H1 (cell line): ENCODE results near the gene CTDP1. TPM values are rescaled to one million over a fixed set of nuclear protein-coding genes. Genes with fewer than 3 reads are reported as not detected.

Experiments
- CTCF ChIA-PET: fragments of 300-600 bp; sonication (Branson Sonifier 250); formaldehyde crosslinking; loops from one replicate; lab custom pipeline; 2021; ENCODE audit not compliant: partially characterized antibody; lab: Charles Lee
- POLR2A ChIA-PET: fragments of 300-600 bp; sonication (Branson Sonifier 250); formaldehyde crosslinking; loops from one replicate; lab custom pipeline; 2021; ENCODE audit warnings: inconsistent platforms; ENCODE audit not compliant: partially characterized antibody; lab: Charles Lee
- DNase-seq, 2 experiments: peaks; one replicate each; pipeline versions ENCODE4 v3.0.0 to v3.0.0-alpha.2; 2010 to 2022; ENCODE audit warnings: low spot score in 2 of 2, low read depth in 1 of 2, mixed read lengths in 1 of 2
- FAIRE-seq: peaks from 2 replicates; lab custom pipeline; 2011; peaks lifted over from hg19 to GRCh38; lab: Jason Lieb, UNC
- H2AFZ ChIP-seq: 2 replicates; pipeline ENCODE4 v1.8.1; 2012; ENCODE audit warnings: low read length, inconsistent platforms
- H2AK5ac ChIP-seq: 2 replicates; pipeline ENCODE4 v1.6.1; 2013; ENCODE audit warnings: low read depth, low read length
- H2BK120ac ChIP-seq: replicated peaks from 2 replicates; pipeline ENCODE3; 2013; ENCODE audit warnings: low read depth, low read length, inconsistent platforms
- H2BK12ac ChIP-seq: 2 replicates; pipeline ENCODE4 v1.6.1; 2013; ENCODE audit warnings: low read depth, low read length
- H2BK15ac ChIP-seq: 2 replicates; pipeline ENCODE4 v1.6.1; 2013; ENCODE audit warnings: low read length
- H2BK20ac ChIP-seq: 2 replicates; pipeline ENCODE4 v1.6.1; 2013; ENCODE audit warnings: low read length
- H2BK5ac ChIP-seq: 2 replicates; pipeline ENCODE4 v1.6.1; 2013; ENCODE audit warnings: low read depth, low read length
- H3K14ac ChIP-seq: 2 replicates; pipeline ENCODE4 v1.6.1; 2013; ENCODE audit warnings: inconsistent platforms; ENCODE audit not compliant: insufficient read length
- H3K18ac ChIP-seq: 2 replicates; pipeline ENCODE4 v1.6.1; 2013; ENCODE audit warnings: low read length; ENCODE audit errors: extremely low read depth
- H3K23ac ChIP-seq: 2 replicates; pipeline ENCODE4 v1.6.1; 2013; ENCODE audit warnings: inconsistent platforms; ENCODE audit not compliant: insufficient read length
- H3K23me2 ChIP-seq: 2 replicates; pipeline ENCODE4 v1.6.1; 2013; ENCODE audit warnings: low read depth, low read length
- H3K27ac ChIP-seq: 2 replicates; pipeline ENCODE4 v1.6.1; 2011; ENCODE audit warnings: low read depth, low read length, inconsistent platforms
- H3K27me3 ChIP-seq, 4 experiments: replicated peaks in 1 of 4; 1 replicate in 1 of 4; 2 replicates in 3 of 4; pipeline versions ENCODE4 v1.6.1 to v1.8.1; 2011 to 2013; ENCODE audit warnings: low read length in 3 of 4, mild to moderate bottlenecking in 3 of 4, inconsistent platforms in 2 of 4, mixed read lengths in 2 of 4, moderate library complexity in 1 of 4; ENCODE audit not compliant: control insufficient read depth in 3 of 4, insufficient read depth in 3 of 4; ENCODE audit errors: extremely low read depth in 1 of 4
- H3K36me3 ChIP-seq, 4 experiments: 2 replicates each; pipeline versions ENCODE4 v1.6.1 to v1.8.1; 2011 to 2013; ENCODE audit warnings: mild to moderate bottlenecking in 4 of 4, low read length in 3 of 4, moderate library complexity in 2 of 4, control low read depth in 1 of 4, inconsistent platforms in 1 of 4; ENCODE audit not compliant: insufficient read depth in 4 of 4, control insufficient read depth in 2 of 4
- H3K4ac ChIP-seq: replicated peaks from 2 replicates; pipeline ENCODE3; 2013; ENCODE audit warnings: low read length, low read depth, mixed read lengths, inconsistent platforms; ENCODE audit not compliant: insufficient read length
- H3K4me1 ChIP-seq, 4 experiments: replicated peaks in 1 of 4; 1 replicate in 1 of 4; 2 replicates in 3 of 4; pipeline versions ENCODE4 v1.6.1 to v1.8.1; 2011 to 2013; ENCODE audit warnings: low read length in 3 of 4, inconsistent platforms in 2 of 4, mixed read lengths in 1 of 4; ENCODE audit not compliant: insufficient read depth in 4 of 4, control insufficient read depth in 3 of 4
- H3K4me2 ChIP-seq, 2 experiments: 2 replicates each; pipeline versions ENCODE4 v1.6.1 to v1.8.1; 2011 to 2013; ENCODE audit warnings: low read depth in 2 of 2, low read length in 2 of 2, control low read depth in 1 of 2, inconsistent platforms in 1 of 2, mild to moderate bottlenecking in 1 of 2; ENCODE audit not compliant: insufficient read depth in 1 of 2
- H3K4me3 ChIP-seq, 4 experiments: fragments of 200-600, 300-600 bp in 1 of 4; sonication (generic), shearing (Covaris generic), sonication (Bioruptor Twin) in 1 of 4; 2 replicates each; pipeline versions ENCODE4 v1.5.1 to v1.8.1; 2011 to 2016; ENCODE audit warnings: low read length in 4 of 4, low read depth in 3 of 4, control low read depth in 2 of 4, inconsistent platforms in 2 of 4, mild to moderate bottlenecking in 2 of 4, mixed read lengths in 1 of 4, moderate library complexity in 1 of 4; ENCODE audit not compliant: insufficient read depth in 2 of 4; ENCODE audit errors: extremely low read depth in 1 of 4
- H3K56ac ChIP-seq: replicated peaks from 2 replicates; pipeline ENCODE3; 2013; ENCODE audit warnings: low read depth, mild to moderate bottlenecking, mixed read lengths, low read length, inconsistent platforms; ENCODE audit not compliant: insufficient read length
- H3K79me1 ChIP-seq: 2 replicates; pipeline ENCODE4 v1.6.1; 2013; ENCODE audit warnings: low read depth, low read length, control low read depth
- H3K79me2 ChIP-seq, 2 experiments: 2 replicates each; pipeline versions ENCODE4 v1.6.1 to v1.8.1; 2012 to 2013; ENCODE audit warnings: low read length in 2 of 2, mild to moderate bottlenecking in 2 of 2, inconsistent platforms in 1 of 2; ENCODE audit not compliant: insufficient read depth in 2 of 2, control insufficient read depth in 1 of 2
- H3K9ac ChIP-seq, 4 experiments: replicated peaks in 1 of 4; 1 replicate in 1 of 4; 2 replicates in 3 of 4; pipeline versions ENCODE4 v1.6.1 to v1.8.1; 2011 to 2013; ENCODE audit warnings: low read depth in 3 of 4, low read length in 3 of 4, control low read depth in 2 of 4, mild to moderate bottlenecking in 2 of 4, moderate library complexity in 2 of 4, inconsistent platforms in 1 of 4; ENCODE audit errors: extremely low read depth in 1 of 4
- H3K9me3 ChIP-seq, 2 experiments: 2 replicates each; pipeline versions ENCODE4 v1.6.1 to v1.8.1; 2012 to 2013; ENCODE audit warnings: mild to moderate bottlenecking in 2 of 2, moderate library complexity in 2 of 2, control low read depth in 1 of 2, inconsistent platforms in 1 of 2, low read depth in 1 of 2, low read length in 1 of 2, mixed read lengths in 1 of 2; ENCODE audit not compliant: insufficient read depth in 2 of 2
- H4K20me1 ChIP-seq, 2 experiments: replicated peaks in 1 of 2; 2 replicates each; pipeline versions ENCODE3 to v1.8.1; 2011 to 2013; ENCODE audit warnings: inconsistent platforms in 2 of 2, low read length in 2 of 2, mild to moderate bottlenecking in 1 of 2; ENCODE audit not compliant: insufficient read depth in 2 of 2, control insufficient read depth in 1 of 2
- H4K5ac ChIP-seq: 2 replicates; pipeline ENCODE4 v1.6.1; 2013; ENCODE audit warnings: low read length, low read depth, mixed read lengths, inconsistent platforms; ENCODE audit not compliant: insufficient read length
- H4K8ac ChIP-seq: 2 replicates; pipeline ENCODE4 v1.8.0; 2013; ENCODE audit warnings: mild to moderate bottlenecking, moderate library complexity, low read length, inconsistent platforms; ENCODE audit not compliant: insufficient read depth; ENCODE audit errors: extremely low read depth
- H4K91ac ChIP-seq: replicated peaks from 2 replicates; pipeline ENCODE3; 2013; ENCODE audit warnings: low read length, mixed read lengths, inconsistent platforms; ENCODE audit not compliant: insufficient read length
- CTBP2 ChIP-seq: IDR thresholded peaks from 2 replicates; pipeline ENCODE4 v1.7.0; 2011; ENCODE audit warnings: borderline replicate concordance, mild to moderate bottlenecking, moderate library complexity, mixed read lengths, low read length; ENCODE audit not compliant: insufficient read depth, insufficient read length
- EGR1 ChIP-seq: IDR thresholded peaks from 2 replicates; pipeline ENCODE4 v1.6.1; 2011; ENCODE audit warnings: low read depth, low read length, borderline replicate concordance
- GTF2F1 ChIP-seq: IDR thresholded peaks from 2 replicates; pipeline ENCODE4 v1.6.1; 2012; ENCODE audit warnings: low read depth, low read length, improper control_type of control experiment, borderline replicate concordance
- HDAC6 ChIP-seq: IDR thresholded peaks from one replicate; pipeline ENCODE4 v1.7.1; 2012; ENCODE audit warnings: low read depth, mild to moderate bottlenecking, inconsistent platforms, low read length, moderate library complexity
- KDM1A ChIP-seq: fragments of 200-600, 300-600 bp; sonication (generic); IDR thresholded peaks from 2 replicates; pipeline ENCODE4 v1.7.1; 2016; ENCODE audit warnings: mild to moderate bottlenecking, low read length, borderline replicate concordance
- KDM4A ChIP-seq: IDR thresholded peaks from one replicate; pipeline ENCODE4 v1.7.1; 2012; ENCODE audit warnings: low read depth, mild to moderate bottlenecking, moderate library complexity, low read length, inconsistent platforms; ENCODE audit not compliant: severe bottlenecking
- MAX ChIP-seq: IDR thresholded peaks from 2 replicates; pipeline ENCODE4 v1.6.1; 2012; ENCODE audit warnings: inconsistent platforms
- POLR2A ChIP-seq, 2 experiments: IDR thresholded peaks; 1 replicate in 1 of 2; 2 replicates in 1 of 2; pipeline ENCODE4 v1.6.1; 2011; ENCODE audit warnings: low read depth in 2 of 2, low read length in 2 of 2, mild to moderate bottlenecking in 2 of 2; ENCODE audit errors: control extremely low read depth in 1 of 2
- POLR2AphosphoS5 ChIP-seq: IDR thresholded peaks from 2 replicates; pipeline ENCODE4 v1.6.1; 2011; ENCODE audit warnings: low read depth, low read length
- RBBP5 ChIP-seq: IDR thresholded peaks from 2 replicates; pipeline ENCODE4 v1.7.1; 2012; ENCODE audit warnings: low read depth, mild to moderate bottlenecking, inconsistent platforms, low read length, moderate library complexity, borderline replicate concordance
- SP2 ChIP-seq: IDR thresholded peaks from 2 replicates; pipeline ENCODE4 v1.6.1; 2012; ENCODE audit warnings: mild to moderate bottlenecking, low read length, inconsistent platforms
- SP4 ChIP-seq: IDR thresholded peaks from 2 replicates; pipeline ENCODE4 v1.6.1; 2012; ENCODE audit warnings: low read length, inconsistent platforms
- SRF ChIP-seq: IDR thresholded peaks from 2 replicates; pipeline ENCODE4 v1.6.1; 2011; ENCODE audit warnings: mild to moderate bottlenecking, low read depth, low read length, moderate library complexity
- YY1 ChIP-seq: IDR thresholded peaks from 2 replicates; pipeline ENCODE4 v1.6.1; 2011; ENCODE audit warnings: low read depth, mild to moderate bottlenecking, low read length
- WGBS, 2 experiments: shearing (Covaris generic) in 1 of 2; methylation state at CpG; one replicate each; pipeline versions ENCODE4 v1.1.6 to v1.1.7; 2013 to 2015; ENCODE audit warnings: low lambda C conversion rate in 2 of 2, mixed read lengths in 2 of 2, inconsistent platforms in 1 of 2, low coverage in 1 of 2, missing lambda C conversion rate in 1 of 2; ENCODE audit not compliant: insufficient replicate concordance in 2 of 2, insufficient coverage in 1 of 2, insufficient read length in 1 of 2; ENCODE audit errors: extremely low coverage in 1 of 2, missing lambda C conversion rate in 1 of 2; 5-methylcytosine and 5-hydroxymethylcytosine counted together
- polyA plus RNA-seq, 7 experiments: library from polyadenylated mRNA; depleted of rRNA in 3 of 7; stranded (reverse) in 5 of 7; unstranded in 2 of 7; fragments of >200 nt in 5 of 7; fragments of 200-250 nt in 2 of 7; gene quantifications; 1 replicate in 5 of 7; 2 replicates in 1 of 7; 4 replicates in 1 of 7; pipeline versions ENCODE4 v1.2.1 to v1.2.3, GENCODE V29; 2011 to 2013; ENCODE audit warnings: missing spikeins in 2 of 7, mixed read lengths in 2 of 7
- total RNA-seq: library from RNA; stranded (reverse); fragmentation: NEBNext Ultra II Directional; extraction: Animal tissue kit (Norgen Biotek cat#: 25700); gene quantifications from 2 replicates; pipeline ENCODE4 v1.2.1, GENCODE V29; 2021

The CTDP1 gene
- total and polyA plus RNA-seq, 2 of the 8 experiments (the other 6 are each of a cell fraction or from before 2014, with no cell fraction given): 16.6 to 37.0 TPM

GRCh38 chr18:79741362-79741700, 61.7 kb downstream of the CTDP1 start:
- H3K23me2 ChIP-seq: no peaks in the 10 kb centered on the region
- DNase-seq: no peak
- H3K36me3 ChIP-seq: peaks cover 4 to 18% (median 13%) of the 10 kb centered on the region in 4 experiments
- H2BK12ac ChIP-seq: no peak overlapping the region
- CTCF ChIA-PET: no interaction called here
- peaks cover 0 to 9% of the 10 kb centered on the region in 2 experiments for H4K20me1 ChIP-seq
- no peak overlapping the region for H2AFZ ChIP-seq
- no peak overlapping the region for H2BK5ac ChIP-seq
- no peak overlapping the region for H3K56ac ChIP-seq
- H2BK120ac ChIP-seq: no peak overlapping the region
- no peak overlapping the region for H3K18ac ChIP-seq
- H3K79me2 ChIP-seq: no peaks in the 10 kb centered on the region
- no peak overlapping the region for H2AK5ac ChIP-seq
- H3K27ac ChIP-seq: no peak overlapping the region
- no peak overlapping the region for H3K4me3 ChIP-seq
- no peaks in the 10 kb centered on the region for H3K9me3 ChIP-seq
- no peak overlapping the region for H4K8ac ChIP-seq
- H3K4ac ChIP-seq: no peak overlapping the region
- H3K9ac ChIP-seq: no peak overlapping the region
- H3K27me3 ChIP-seq: no peaks in the 10 kb centered on the region
- 79% methylated on average over 8 of the region's 8 CpGs; no CpG with 5 or more reads in 1 of the 2 experiments for WGBS, 2 experiments
- H3K23ac ChIP-seq: no peak overlapping the region
- POLR2A ChIA-PET: no interaction called here
- H2BK15ac ChIP-seq: no peak overlapping the region
- H3K4me2 ChIP-seq: no peak overlapping the region
- H3K14ac ChIP-seq: no peak overlapping the region
- H3K4me1 ChIP-seq: no peaks in the 10 kb centered on the region
- no peak for TF ChIP-seq RBBP5
- no peak for TF ChIP-seq MAX
- TF ChIP-seq GTF2F1: no peak
- no peak for TF ChIP-seq KDM1A
- TF ChIP-seq SP2: no peak
- no peak for TF ChIP-seq SRF
- no peak for TF ChIP-seq HDAC6
- no peak for TF ChIP-seq POLR2A (IDR thresholded peaks at IDR 0.05; ENCODE audit: control extremely low read depth in 1 of 2, low read depth in 2 of 2, low read length in 2 of 2)
- TF ChIP-seq CTBP2: no peak
- TF ChIP-seq EGR1: no peak
- no peak for TF ChIP-seq KDM4A
- TF ChIP-seq YY1: no peak
- no peak for TF ChIP-seq SP4
- TF ChIP-seq POLR2AphosphoS5: no peak
- H4K91ac ChIP-seq: no peak overlapping the region
- FAIRE-seq: no peak
- no peaks in the 10 kb centered on the region; the same call in 1 of the 2 replicates for H3K79me1 ChIP-seq
- H2BK20ac ChIP-seq: no peak overlapping the region
- H4K5ac ChIP-seq: no peak overlapping the region
